A549 (cell line): ENCODE data around the gene AQP12B. TPM values are rescaled to one million over a fixed set of nuclear protein-coding genes. Genes with fewer than 3 reads are reported as not detected.

Source experiments
- ATAC-seq, 2 experiments: fragments of 200-7000 bp in 1 of 2; fragments of >200 bp in 1 of 2; cut with Nextera tagmentation in 1 of 2; cut with Tn5 transposase in 1 of 2; 3 replicates each; pipeline versions ENCODE4 v1.8.0 to v1.9.1; 2018 to 2020; ENCODE audit warnings: mild to moderate bottlenecking in 1 of 2, moderate library complexity in 1 of 2
- CTCF ChIA-PET: fragments of 300-600 bp; sonication (Branson Sonifier 250); formaldehyde crosslinking; extraction: SDS; loops from one replicate; lab custom pipeline; 2021; ENCODE audit warnings: antibody characterized with exemption, inconsistent platforms; lab: Yijun Ruan, JAX
- POLR2A ChIA-PET: fragments of 350-600 bp; formaldehyde crosslinking; extraction: SDS; loops from one replicate; lab custom pipeline; 2021; ENCODE audit warnings: antibody characterized with exemption, inconsistent platforms; lab: Yijun Ruan, JAX
- DNase-seq, 2 experiments: peaks; one replicate each; pipeline versions ENCODE4 v3.0.0 to v3.0.0-alpha.2; 2011 to 2016; ENCODE audit warnings: low read depth in 1 of 2, low spot score in 1 of 2
- FAIRE-seq: peaks from 2 replicates; lab custom pipeline; 2011; peaks lifted over from hg19 to GRCh38; lab: Jason Lieb, UNC
- H3K27ac ChIP-seq, 2 experiments: fragments of >200 bp; sonication (Bioruptor Twin); formaldehyde crosslinking; 3 replicates each; pipeline ENCODE4 v1.5.1; 2016 to 2017
- H3K4me1 ChIP-seq: fragments of >200 bp; sonication (Bioruptor Twin); formaldehyde crosslinking; 3 replicates; pipeline ENCODE4 v1.6.1; 2016
- H3K4me2 ChIP-seq: fragments of >200 bp; sonication (Bioruptor Twin); formaldehyde crosslinking; 3 replicates; pipeline ENCODE4 v1.6.1; 2016
- H3K4me3 ChIP-seq: fragments of >200 bp; sonication (Bioruptor Twin); formaldehyde crosslinking; 3 replicates; pipeline ENCODE4 v1.5.1; 2016
- H3K9me3 ChIP-seq: fragments of >200 bp; sonication (Bioruptor Twin); formaldehyde crosslinking; 3 replicates; pipeline ENCODE4 v1.6.1; 2016
- ATOH8 ChIP-seq: fragments of 250-450 bp; sonication (Bioruptor Pico); IDR thresholded peaks from 2 replicates; pipeline ENCODE4 v1.5.0; 2020; ENCODE audit warnings: low read depth, mild to moderate bottlenecking, moderate library complexity
- BHLHE40 ChIP-seq: IDR thresholded peaks from 2 replicates; pipeline ENCODE4 v1.6.1; 2012; ENCODE audit warnings: low read depth, low read length, inconsistent platforms
- CBX2 ChIP-seq: fragments of 200-600 bp; sonication (generic); IDR thresholded peaks from 2 replicates; pipeline ENCODE4 v1.6.1; 2016; ENCODE audit warnings: low read depth, mild to moderate bottlenecking, borderline replicate concordance
- CEBPB ChIP-seq, 2 experiments: fragments of >200 bp in 1 of 2; sonication (Bioruptor Twin) in 1 of 2; formaldehyde crosslinking in 1 of 2; IDR thresholded peaks; 2 replicates each; pipeline ENCODE4 v1.6.1; 2012 to 2016
- CHD4 ChIP-seq: fragments of 200-600 bp; sonication (generic); IDR thresholded peaks from 2 replicates; pipeline ENCODE4 v1.6.1; 2016; ENCODE audit warnings: antibody characterized with exemption, mild to moderate bottlenecking, borderline replicate concordance
- E2F6 ChIP-seq: IDR thresholded peaks from 2 replicates; pipeline ENCODE4 v1.6.1; 2012; ENCODE audit warnings: low read depth, borderline replicate concordance
- EHMT2 ChIP-seq: fragments of 200-600 bp; sonication (generic); IDR thresholded peaks from 2 replicates; pipeline ENCODE4 v1.6.1; 2016; ENCODE audit warnings: antibody characterized with exemption, low read depth, mild to moderate bottlenecking, moderate library complexity
- ELK1 ChIP-seq: fragments of 150-350 bp; IDR thresholded peaks from 2 replicates; pipeline ENCODE4 v1.6.1; 2014; ENCODE audit warnings: low read depth, mild to moderate bottlenecking, low read length
- EP300 ChIP-seq, 2 experiments: fragments of >200 bp; sonication (Bioruptor Twin); formaldehyde crosslinking; IDR thresholded peaks; 2 replicates in 1 of 2; 3 replicates in 1 of 2; pipeline ENCODE4 v1.6.1; 2016 to 2017
- FOXS1 ChIP-seq: fragments of 250-450 bp; sonication (Bioruptor Pico); IDR thresholded peaks from 2 replicates; pipeline ENCODE4 v1.5.0; 2020; ENCODE audit warnings: mild to moderate bottlenecking, moderate library complexity
- HDAC2 ChIP-seq: fragments of 200-600 bp; sonication (generic); IDR thresholded peaks from 2 replicates; pipeline ENCODE4 v1.6.1; 2016
- HEYL ChIP-seq: fragments of 250-450 bp; sonication (Bioruptor Pico); IDR thresholded peaks from 2 replicates; pipeline ENCODE4 v1.8.0; 2021; ENCODE audit warnings: mild to moderate bottlenecking, moderate library complexity
- HOXA7 ChIP-seq: fragments of 250-450 bp; sonication (Bioruptor Pico); IDR thresholded peaks from 2 replicates; pipeline ENCODE4 v1.5.0; 2020; ENCODE audit warnings: mild to moderate bottlenecking, moderate library complexity
- HOXB5 ChIP-seq: fragments of 250-450 bp; sonication (Bioruptor Pico); IDR thresholded peaks from 2 replicates; pipeline ENCODE4 v1.5.0; 2020; ENCODE audit warnings: mild to moderate bottlenecking, moderate library complexity
- KDM1A ChIP-seq: fragments of 200-600 bp; sonication (generic); IDR thresholded peaks from 2 replicates; pipeline ENCODE4 v1.6.1; 2016; ENCODE audit warnings: low read depth, mild to moderate bottlenecking
- MAZ ChIP-seq: fragments of 150-350 bp; IDR thresholded peaks from 2 replicates; pipeline ENCODE4 v1.6.1; 2014; ENCODE audit warnings: antibody characterized with exemption, low read depth, low read length, borderline replicate concordance
- MYC ChIP-seq: IDR thresholded peaks from 2 replicates; pipeline ENCODE4 v1.6.1; 2012; ENCODE audit warnings: mild to moderate bottlenecking, inconsistent platforms, low read length, improper control_type of control experiment, borderline replicate concordance
- NFE2L2 ChIP-seq: fragments of 150-350 bp; conservative IDR thresholded peaks from 2 replicates; pipeline ENCODE4 v1.6.1; 2014; ENCODE audit warnings: low read length
- NR3C1 ChIP-seq: fragments of >200 bp; sonication (Bioruptor Twin); formaldehyde crosslinking; IDR thresholded peaks from 3 replicates; pipeline ENCODE4 v1.6.1; 2017
- PHF8 ChIP-seq: fragments of 200-600 bp; sonication (generic); IDR thresholded peaks from 2 replicates; pipeline ENCODE4 v1.6.1; 2016; ENCODE audit warnings: low read depth, mild to moderate bottlenecking, antibody characterized with exemption, moderate library complexity, borderline replicate concordance
- POLR2AphosphoS2 ChIP-seq: conservative IDR thresholded peaks from 2 replicates; pipeline ENCODE4 v1.6.1; 2012; ENCODE audit warnings: low read length, improper control_type of control experiment, inconsistent platforms
- RARB ChIP-seq: fragments of 250-450 bp; sonication (Bioruptor Pico); IDR thresholded peaks from 2 replicates; pipeline ENCODE4 v1.8.0; 2021; ENCODE audit warnings: mild to moderate bottlenecking, moderate library complexity
- RCOR1 ChIP-seq: fragments of 150-350 bp; IDR thresholded peaks from 2 replicates; pipeline ENCODE4 v1.6.1; 2014; ENCODE audit warnings: antibody characterized with exemption, low read length, low read depth
- SMC3 ChIP-seq: fragments of >200 bp; sonication (Bioruptor Twin); formaldehyde crosslinking; IDR thresholded peaks from 3 replicates; pipeline ENCODE4 v1.6.1; 2018; ENCODE audit warnings: inconsistent platforms
- SREBF2 ChIP-seq: fragments of 450-650 bp; IDR thresholded peaks from 2 replicates; pipeline ENCODE4 v1.6.1; 2014; ENCODE audit warnings: mild to moderate bottlenecking, moderate library complexity
- TP53 ChIP-seq: fragments of 250-450 bp; sonication (Bioruptor Pico); IDR thresholded peaks from 2 replicates; pipeline ENCODE4 v1.5.0; 2021; ENCODE audit warnings: mild to moderate bottlenecking, moderate library complexity
- USF2 ChIP-seq: fragments of 450-650 bp; IDR thresholded peaks from 2 replicates; pipeline ENCODE4 v1.6.1; 2014; ENCODE audit warnings: antibody characterized with exemption
- ZC3H11A ChIP-seq: fragments of 450-650 bp; IDR thresholded peaks from 2 replicates; pipeline ENCODE4 v1.6.1; 2014; ENCODE audit warnings: antibody characterized with exemption, mild to moderate bottlenecking
- ZFP36 ChIP-seq: fragments of 450-650 bp; IDR thresholded peaks from 2 replicates; pipeline ENCODE4 v1.6.1; 2014; ENCODE audit warnings: borderline replicate concordance; ENCODE audit not compliant: partially characterized antibody
- ZNF302 ChIP-seq: fragments of 250-450 bp; sonication (Bioruptor Pico); IDR thresholded peaks from 2 replicates; pipeline ENCODE4 v1.9.0; 2021; ENCODE audit warnings: inconsistent platforms, mild to moderate bottlenecking, moderate library complexity
- ZSCAN20 ChIP-seq: fragments of 250-450 bp; sonication (Bioruptor Pico); IDR thresholded peaks from 2 replicates; pipeline ENCODE4 v1.8.0; 2022; ENCODE audit warnings: mild to moderate bottlenecking, moderate library complexity
- WGBS: methylation state at CpG from one replicate; pipeline ENCODE4 v1.1.6; 2017; ENCODE audit errors: missing lambda C conversion rate; 5-methylcytosine and 5-hydroxymethylcytosine counted together
- polyA plus RNA-seq, 4 experiments: library from polyadenylated mRNA; depleted of rRNA in 3 of 4; stranded (reverse); fragments of >200 nt; fragmentation: RNase III in 1 of 4; extraction: RNeasy Plus Mini Kit Qiagen cat#74134 plus additional on column Dnase treatment in 1 of 4; gene quantifications; 2 replicates in 3 of 4; 3 replicates in 1 of 4; pipeline ENCODE4 v1.2.3, GENCODE V29; 2011 to 2017
- TF ChIP-seq, protein P1 (sequence below): IDR thresholded peaks from 2 replicates; pipeline ENCODE4 v1.6.1; 2012

Gene AQP12B
- polyA plus RNA-seq, 2 of the 4 experiments (the other 2 are of a cell fraction): not detected

DNA sequence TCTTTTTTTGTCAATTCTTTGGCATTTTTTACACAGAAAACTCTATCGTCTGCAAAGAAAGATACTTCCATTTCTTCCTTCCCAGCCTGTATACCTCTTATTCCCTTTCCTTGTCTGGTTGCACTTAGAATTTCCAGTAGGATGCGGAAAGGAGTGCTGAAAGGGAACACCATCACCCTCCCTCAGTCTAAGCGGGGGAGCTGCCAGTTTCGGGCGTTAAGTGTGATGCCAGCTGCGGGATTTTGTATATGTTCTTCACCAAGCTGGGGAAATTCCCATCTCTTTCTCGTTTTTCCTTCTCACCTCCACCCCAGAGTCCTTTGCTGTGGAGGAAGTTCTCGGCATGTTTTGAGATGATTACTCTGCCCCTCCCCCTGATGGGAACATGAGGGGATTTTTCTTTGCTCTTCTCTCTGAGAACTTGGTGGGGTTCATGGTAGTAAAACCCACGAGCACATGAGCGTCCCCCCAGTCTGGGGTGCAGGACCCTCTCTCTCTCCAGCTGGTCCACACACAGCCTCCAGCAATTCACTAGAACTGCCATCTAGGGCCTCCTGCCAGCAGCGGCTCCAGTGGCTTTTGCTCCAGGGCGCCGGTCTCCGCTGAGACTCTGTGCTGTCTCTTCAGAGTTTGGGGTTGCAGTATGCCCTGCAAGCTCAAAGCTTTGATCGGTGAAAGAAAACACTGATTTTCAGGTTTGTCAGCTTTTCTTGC lies 24.5 kb upstream of the AQP12B start:
- ChIA-PET CTCF (no interaction called here), POLR2A (no interaction called here)
- H3K27ac ChIP-seq: no peak overlapping the region
- no peak for FAIRE-seq
- H3K9me3 ChIP-seq: no peaks in the 10 kb centered on the region
- H3K4me2 ChIP-seq: no peak overlapping the region
- no peak for TF ChIP-seq RCOR1
- TF ChIP-seq ZSCAN20 (CRISPR knock-in tag): no peak
- no peak for TF ChIP-seq BHLHE40
- no peak for TF ChIP-seq HEYL (CRISPR knock-in tag)
- no peak for TF ChIP-seq ELK1
- no peak for TF ChIP-seq USF2
- no peak for TF ChIP-seq E2F6
- no peak for TF ChIP-seq HOXA7 (CRISPR knock-in tag)
- TF ChIP-seq KDM1A: no peak
- TF ChIP-seq SMC3: no peak
- TF ChIP-seq, protein P1, sequence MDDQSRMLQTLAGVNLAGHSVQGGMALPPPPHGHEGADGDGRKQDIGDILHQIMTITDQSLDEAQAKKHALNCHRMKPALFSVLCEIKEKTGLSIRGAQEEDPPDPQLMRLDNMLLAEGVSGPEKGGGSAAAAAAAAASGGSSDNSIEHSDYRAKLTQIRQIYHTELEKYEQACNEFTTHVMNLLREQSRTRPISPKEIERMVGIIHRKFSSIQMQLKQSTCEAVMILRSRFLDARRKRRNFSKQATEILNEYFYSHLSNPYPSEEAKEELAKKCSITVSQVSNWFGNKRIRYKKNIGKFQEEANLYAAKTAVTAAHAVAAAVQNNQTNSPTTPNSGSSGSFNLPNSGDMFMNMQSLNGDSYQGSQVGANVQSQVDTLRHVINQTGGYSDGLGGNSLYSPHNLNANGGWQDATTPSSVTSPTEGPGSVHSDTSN: no peak
- TF ChIP-seq ZFP36: no peak
- TF ChIP-seq NFE2L2: no peak
- TF ChIP-seq EP300 (IDR thresholded peaks at IDR 0.05): no peak
- no peak for TF ChIP-seq MYC
- no peak for TF ChIP-seq HDAC2
- TF ChIP-seq PHF8: no peak
- TF ChIP-seq CBX2: no peak
- H3K4me1 ChIP-seq: no peaks in the 10 kb centered on the region
- no peak for DNase-seq
- H3K4me3 ChIP-seq: no peak overlapping the region
- ATAC-seq: no peak
- WGBS: 71% methylated on average over 14 of the region's 15 CpGs

DNA sequence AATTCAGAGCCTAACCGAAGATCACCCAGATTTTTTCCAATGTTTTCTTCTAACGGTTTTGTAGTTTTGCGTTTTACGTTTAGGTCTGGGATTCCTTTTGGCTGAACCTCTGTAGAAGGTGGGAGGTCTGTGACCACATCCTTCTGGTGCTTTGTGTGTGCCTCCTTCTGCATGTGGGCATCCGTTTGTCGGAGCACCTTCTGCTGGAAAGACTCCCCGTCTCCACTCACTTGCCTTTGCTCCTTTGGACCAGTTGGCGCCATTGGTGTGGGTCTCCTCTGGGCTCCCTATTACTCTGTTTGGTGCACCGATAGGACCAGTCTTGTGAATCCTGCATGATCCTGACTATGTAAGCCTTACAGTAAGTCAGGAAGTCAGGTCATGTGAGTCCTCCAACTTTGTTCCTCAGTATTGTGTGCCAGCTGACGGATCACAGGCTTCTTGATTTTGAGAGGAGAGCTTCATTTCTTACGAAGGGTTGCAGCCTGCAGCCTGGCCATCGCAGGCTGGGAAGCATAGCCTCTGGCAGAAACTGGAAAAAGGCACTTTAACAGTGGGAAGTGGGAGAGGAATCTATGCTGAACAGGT lies 22.6 kb upstream of the AQP12B start:
- H3K4me2 ChIP-seq: no peak overlapping the region
- no peak for ATAC-seq
- ChIA-PET POLR2A (no interaction called here), CTCF (interaction anchor here (0.7 to 1.4 kb wide), 3 partner anchors 9 to 184 kb away, joined by 3 read pairs; no protein-coding TSS in a partner anchor)
- no peak for FAIRE-seq
- WGBS: 74% methylated on average over 12 of the region's 12 CpGs
- H3K27ac ChIP-seq: no peak overlapping the region
- no peak for TF ChIP-seq ZNF302 (CRISPR knock-in tag)
- no peak for TF ChIP-seq HDAC2
- TF ChIP-seq RARB (CRISPR knock-in tag): no peak
- no peak for TF ChIP-seq ZC3H11A
- TF ChIP-seq HOXA7 (CRISPR knock-in tag): no peak
- no peak for TF ChIP-seq HOXB5 (CRISPR knock-in tag)
- no peak for TF ChIP-seq CEBPB (IDR thresholded peaks at IDR 0.05)
- TF ChIP-seq MAZ: no peak
- TF ChIP-seq NR3C1: no peak
- no peak for TF ChIP-seq SREBF2
- TF ChIP-seq E2F6: no peak
- no peak for TF ChIP-seq EHMT2
- no peak for TF ChIP-seq ATOH8 (CRISPR knock-in tag)
- TF ChIP-seq KDM1A: no peak
- no peak for TF ChIP-seq CHD4
- TF ChIP-seq TP53 (CRISPR knock-in tag): no peak
- no peak for TF ChIP-seq POLR2AphosphoS2
- TF ChIP-seq FOXS1: no peak
- TF ChIP-seq CBX2: no peak
- DNase-seq: no peak
- no peaks in the 10 kb centered on the region for H3K9me3 ChIP-seq
- no peak overlapping the region for H3K4me3 ChIP-seq
- no peaks in the 10 kb centered on the region for H3K4me1 ChIP-seq
